Measurements from ENCODE around the gene CDH2. TPM values are rescaled to one million over a fixed set of nuclear protein-coding genes. Genes with fewer than 3 reads are reported as not detected.

CDH2 gene
- total RNA-seq, 4 donors from 2014 or later: 0.13 to 0.95 (median 0.64) TPM

- DNase-seq (ENCODE audit: low spot score in 2 of 2): no peak
- intact Hi-C loops (cut with DNase I; ENCODE audit: low total_unique reads): no loop called here
- WGBS, 2 donors: 80 to 84% methylated on average over 1 of the region's 1 CpG
- no peak for TF ChIP-seq CTCF (IDR thresholded peaks at IDR 0.05)
- TF ChIP-seq POLR2A (IDR thresholded peaks at IDR 0.05): no peak
- no peak overlapping the region for H3K4me3 ChIP-seq (ENCODE audit: low read depth, poor library complexity, severe bottlenecking)
Measured at GRCh38 chr18:28030458-28030857, 146.5 kb downstream of the CDH2 start.

DNA sequence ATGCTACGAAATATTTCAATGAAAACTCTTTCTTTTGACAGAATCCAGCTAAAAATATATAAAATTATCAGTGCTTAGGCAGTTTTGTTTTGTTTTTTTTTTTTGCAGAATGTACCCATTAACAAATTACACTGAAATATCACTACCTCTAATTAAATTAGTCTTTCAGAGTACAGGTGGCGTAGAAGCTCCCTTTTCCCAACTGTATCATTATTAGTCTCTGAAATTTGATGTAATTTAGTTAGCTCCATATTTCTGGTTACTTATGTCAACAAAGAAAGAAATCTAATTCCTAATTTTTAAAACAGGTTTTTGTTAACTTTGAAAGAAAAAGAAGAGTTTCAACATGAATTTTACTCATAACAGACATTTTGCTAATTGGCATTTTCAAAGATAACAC lies 149.2 kb downstream of the CDH2 start:
- H3K4me3 ChIP-seq (ENCODE audit: low read depth, poor library complexity, severe bottlenecking): no peak overlapping the region
- DNase-seq (ENCODE audit: low spot score in 2 of 2): no peak
- no peak for TF ChIP-seq CTCF (IDR thresholded peaks at IDR 0.05)
- TF ChIP-seq POLR2A (IDR thresholded peaks at IDR 0.05): no peak
- intact Hi-C loops (cut with DNase I; ENCODE audit: low total_unique reads): no loop called here
- 78 to 81% methylated on average over 2 of the region's 2 CpGs for WGBS, 2 donors

DNA sequence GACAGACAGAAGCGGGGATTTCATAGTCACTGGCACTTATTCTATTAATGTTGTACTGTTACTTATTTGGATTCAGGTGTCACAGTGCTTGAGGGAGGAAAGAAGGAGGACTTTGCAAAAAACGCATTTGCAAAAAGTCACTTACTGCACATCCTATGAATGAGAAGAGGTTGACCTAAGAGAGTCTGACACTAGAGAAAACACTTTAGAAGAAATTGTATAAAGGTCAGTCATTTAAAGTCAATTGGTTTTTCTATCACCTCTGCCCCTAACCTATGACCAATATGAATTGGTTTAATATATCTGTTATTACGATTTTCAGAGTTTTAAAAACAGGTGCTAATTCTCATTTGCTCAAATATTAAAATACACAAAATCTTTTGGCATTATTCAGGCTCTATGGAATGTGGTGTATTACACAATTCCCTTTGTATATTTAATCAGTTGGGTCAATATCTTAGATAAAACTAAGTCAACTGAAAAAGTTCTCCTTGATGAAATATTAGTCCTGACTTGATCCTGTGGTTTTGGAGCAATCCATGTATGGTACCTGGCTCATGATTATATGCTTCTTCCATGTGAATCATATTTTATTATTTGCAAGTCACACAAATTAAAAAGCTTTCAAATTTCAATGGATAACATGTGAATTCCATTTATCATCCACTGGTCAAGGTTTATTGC lies 157.4 kb downstream of the CDH2 start:
- no peak for TF ChIP-seq POLR2A (IDR thresholded peaks at IDR 0.05)
- TF ChIP-seq CTCF (IDR thresholded peaks at IDR 0.05): no peak
- intact Hi-C loops (cut with DNase I; ENCODE audit: low total_unique reads): no loop called here
- H3K4me3 ChIP-seq (ENCODE audit: low read depth, poor library complexity, severe bottlenecking): no peak overlapping the region
- no peak for DNase-seq (ENCODE audit: low spot score in 2 of 2)
- WGBS, 2 donors: 63 to 78% methylated on average over 3 of the region's 3 CpGs

DNA sequence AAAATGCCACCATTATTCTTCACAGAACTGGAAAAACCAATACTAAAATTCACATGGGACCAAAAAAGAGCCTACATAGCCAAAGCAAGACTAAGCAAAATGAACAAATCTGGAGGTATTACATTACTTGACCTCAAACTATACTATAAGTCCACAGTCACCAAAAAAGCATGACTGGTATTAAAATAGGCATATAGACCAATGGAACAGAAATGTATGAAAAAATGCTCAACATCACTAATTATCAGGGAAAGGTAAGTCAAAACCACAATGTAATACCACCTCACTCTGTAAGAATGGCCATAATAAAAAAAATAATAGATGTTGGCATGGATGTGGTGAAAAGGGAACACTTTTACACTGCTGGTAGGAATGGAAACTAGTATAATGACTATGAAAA lies 158.6 kb downstream of the CDH2 start:
- no peak overlapping the region for H3K4me3 ChIP-seq (ENCODE audit: low read depth, poor library complexity, severe bottlenecking)
- no peak for TF ChIP-seq POLR2A (IDR thresholded peaks at IDR 0.05)
- no peak for TF ChIP-seq CTCF (IDR thresholded peaks at IDR 0.05)
- intact Hi-C loops (cut with DNase I; ENCODE audit: low total_unique reads): no loop called here
- no peak for DNase-seq (ENCODE audit: low spot score in 2 of 2)

GRCh38 chr18:28015671-28016070 lies 161.3 kb downstream of the CDH2 start:
- 53 to 65% methylated on average over 3 of the region's 3 CpGs for WGBS, 2 donors
- intact Hi-C loops (cut with DNase I; ENCODE audit: low total_unique reads): no loop called here
- H3K4me3 ChIP-seq (ENCODE audit: low read depth, poor library complexity, severe bottlenecking): no peak overlapping the region
- DNase-seq (ENCODE audit: low spot score in 2 of 2): no peak
- TF ChIP-seq CTCF (IDR thresholded peaks at IDR 0.05) (no peak), POLR2A (IDR thresholded peaks at IDR 0.05) (no peak)

GRCh38 chr18:28013066-28013465 lies 163.9 kb downstream of the CDH2 start:
- no peak overlapping the region for H3K4me3 ChIP-seq (ENCODE audit: low read depth, poor library complexity, severe bottlenecking)
- DNase-seq (ENCODE audit: low spot score in 2 of 2): no peak
- TF ChIP-seq POLR2A (IDR thresholded peaks at IDR 0.05) (no peak), CTCF (IDR thresholded peaks at IDR 0.05) (no peak)
- 81 to 92% methylated on average over 1 of the region's 1 CpG for WGBS, 2 donors
- intact Hi-C loops (cut with DNase I; ENCODE audit: low total_unique reads): no loop called here

Measured in lower leg skin (tissue), 4 donors.